Measurements from ENCODE around the gene NTNG2.

- TF ChIP-seq CTCF (IDR thresholded peaks at IDR 0.05; ENCODE audit: insufficient read depth, low read depth, low read length), result no peak
- TF ChIP-seq EZH2 (IDR thresholded peaks at IDR 0.05; ENCODE audit: insufficient read depth, low read length), result no peak
Measured at GRCh38 chr9:132266017-132266416, 104.2 kb downstream of the NTNG2 start.
